NB4 (cell line): ENCODE data around the gene PDE8B.

Experiments
- POLR2A ChIP-seq: IDR thresholded peaks from 2 replicates; pipeline ENCODE4 v1.6.1; 2011; ENCODE audit warnings: mild to moderate bottlenecking; ENCODE audit not compliant: insufficient read length; ENCODE audit errors: extremely low read depth
- TF ChIP-seq, protein P1 (sequence below): IDR thresholded peaks from one replicate; pipeline ENCODE4 v1.5.1; 2012; ENCODE audit warnings: low read depth, low read length
- TF ChIP-seq, protein P2 (sequence below): IDR thresholded peaks from 2 replicates; pipeline ENCODE4 v1.6.1; 2011; ENCODE audit warnings: low read depth, low read length

DNA sequence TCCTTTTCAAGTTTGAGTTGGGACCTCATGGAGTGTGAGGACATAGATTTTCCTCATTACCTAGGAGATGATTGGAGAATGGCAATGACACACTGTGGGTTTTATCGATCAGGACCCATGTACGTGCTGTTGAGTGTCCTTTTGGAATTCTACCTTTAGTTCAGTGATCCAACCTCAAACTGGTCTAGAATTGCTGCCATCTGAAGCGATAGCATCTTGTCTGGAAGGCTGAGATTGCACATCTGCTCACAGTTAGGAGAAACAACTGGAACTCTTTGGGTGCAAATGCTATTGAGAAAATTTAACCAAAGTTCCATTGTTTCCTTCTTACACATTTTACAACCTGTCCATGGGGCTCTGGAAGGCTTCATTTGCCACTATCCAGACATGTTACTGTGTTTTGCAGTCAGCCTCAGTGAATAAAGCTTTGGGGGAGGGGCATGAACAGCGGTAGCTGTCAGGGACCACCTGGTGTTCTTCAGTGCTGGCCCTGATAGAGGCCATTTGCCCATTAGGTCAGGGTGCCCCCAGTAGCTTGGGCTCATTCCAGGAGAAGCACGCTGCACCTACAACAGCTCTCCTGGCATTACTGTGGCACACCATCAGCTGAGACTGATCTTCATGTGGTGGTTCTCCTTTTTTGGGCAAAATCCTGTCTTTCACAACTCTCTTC is 123.1 kb downstream of the PDE8B start:
- TF ChIP-seq, protein P1, sequence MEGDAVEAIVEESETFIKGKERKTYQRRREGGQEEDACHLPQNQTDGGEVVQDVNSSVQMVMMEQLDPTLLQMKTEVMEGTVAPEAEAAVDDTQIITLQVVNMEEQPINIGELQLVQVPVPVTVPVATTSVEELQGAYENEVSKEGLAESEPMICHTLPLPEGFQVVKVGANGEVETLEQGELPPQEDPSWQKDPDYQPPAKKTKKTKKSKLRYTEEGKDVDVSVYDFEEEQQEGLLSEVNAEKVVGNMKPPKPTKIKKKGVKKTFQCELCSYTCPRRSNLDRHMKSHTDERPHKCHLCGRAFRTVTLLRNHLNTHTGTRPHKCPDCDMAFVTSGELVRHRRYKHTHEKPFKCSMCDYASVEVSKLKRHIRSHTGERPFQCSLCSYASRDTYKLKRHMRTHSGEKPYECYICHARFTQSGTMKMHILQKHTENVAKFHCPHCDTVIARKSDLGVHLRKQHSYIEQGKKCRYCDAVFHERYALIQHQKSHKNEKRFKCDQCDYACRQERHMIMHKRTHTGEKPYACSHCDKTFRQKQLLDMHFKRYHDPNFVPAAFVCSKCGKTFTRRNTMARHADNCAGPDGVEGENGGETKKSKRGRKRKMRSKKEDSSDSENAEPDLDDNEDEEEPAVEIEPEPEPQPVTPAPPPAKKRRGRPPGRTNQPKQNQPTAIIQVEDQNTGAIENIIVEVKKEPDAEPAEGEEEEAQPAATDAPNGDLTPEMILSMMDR, result no peak
- no peak for TF ChIP-seq POLR2A
- TF ChIP-seq, protein P2, sequence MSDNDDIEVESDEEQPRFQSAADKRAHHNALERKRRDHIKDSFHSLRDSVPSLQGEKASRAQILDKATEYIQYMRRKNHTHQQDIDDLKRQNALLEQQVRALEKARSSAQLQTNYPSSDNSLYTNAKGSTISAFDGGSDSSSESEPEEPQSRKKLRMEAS, result no peak
